SU-DHL-6 (cell line): ENCODE measurements around the gene RNF157.

Experiments used
- H2AFZ ChIP-seq: fragments of 200-600 bp; sonication (generic); 2 replicates; pipeline ENCODE4 v1.6.1; 2014; ENCODE audit warnings: low read depth, mild to moderate bottlenecking, moderate library complexity, mixed read lengths, antibody characterized with exemption, low read length; ENCODE audit not compliant: severe bottlenecking
- H3F3A ChIP-seq: fragments of 200-600 bp; shearing (Covaris generic); 2 replicates; pipeline ENCODE4 v1.6.0; 2016; ENCODE audit warnings: antibody characterized with exemption, mild to moderate bottlenecking; ENCODE audit not compliant: insufficient read depth
- H3K27ac ChIP-seq: fragments of 200-600 bp; sonication (generic); 2 replicates; pipeline ENCODE4 v1.5.1; 2016; ENCODE audit warnings: low read depth, mild to moderate bottlenecking, low read length, moderate library complexity, mixed read lengths
- H3K27me3 ChIP-seq: fragments of 200-600 bp; sonication (generic), shearing (Covaris generic); 2 replicates; pipeline ENCODE4 v1.6.0; 2014; ENCODE audit warnings: mild to moderate bottlenecking, low read length
- H3K36me3 ChIP-seq: fragments of 200-600 bp; sonication (generic); 2 replicates; pipeline ENCODE4 v1.6.1; 2014; ENCODE audit warnings: mild to moderate bottlenecking, low read length, mixed read lengths
- H3K4me2 ChIP-seq: fragments of 300-600, 200-600 bp; shearing (Covaris generic), sonication (generic); 2 replicates; pipeline ENCODE4 v1.6.0; 2014; ENCODE audit warnings: low read length, low read depth, mild to moderate bottlenecking; ENCODE audit not compliant: poor library complexity, severe bottlenecking
- H3K4me3 ChIP-seq: fragments of 200-600 bp; sonication (generic); 2 replicates; pipeline ENCODE4 v1.5.1; 2014; ENCODE audit warnings: antibody characterized with exemption, low read length, mild to moderate bottlenecking, mixed read lengths; ENCODE audit not compliant: insufficient read depth, poor library complexity, severe bottlenecking
- H3K79me2 ChIP-seq: fragments of 200-600 bp; sonication (generic); 2 replicates; pipeline ENCODE4 v1.6.1; 2014; ENCODE audit warnings: mild to moderate bottlenecking, low read length, moderate library complexity; ENCODE audit not compliant: insufficient read depth
- H3K9ac ChIP-seq: fragments of 200-600 bp; sonication (generic); 2 replicates; pipeline ENCODE4 v1.7.0; 2014; ENCODE audit warnings: mild to moderate bottlenecking, low read length
- H3K9me2 ChIP-seq: fragments of 200-600 bp; sonication (generic); replicated peaks from 2 replicates; pipeline ENCODE4 v1.6.1; 2014; ENCODE audit warnings: low read length; ENCODE audit not compliant: insufficient read depth
- H3K9me3 ChIP-seq: fragments of 200-600 bp; sonication (generic); 2 replicates; pipeline ENCODE4 v1.6.1; 2014; ENCODE audit warnings: low read length, mixed read lengths; ENCODE audit not compliant: insufficient read depth
- H4K20me1 ChIP-seq: fragments of 200-600 bp; sonication (generic); 2 replicates; pipeline ENCODE4 v1.6.1; 2014; ENCODE audit warnings: low read depth, mild to moderate bottlenecking, antibody characterized with exemption, low read length, moderate library complexity, mixed read lengths
- EZH2phosphoT487 ChIP-seq: fragments of 200-600 bp; sonication (generic), shearing (Covaris generic); conservative IDR thresholded peaks from 2 replicates; pipeline ENCODE4 v1.6.1; 2018; ENCODE audit warnings: mild to moderate bottlenecking, antibody characterized with exemption, low read length, moderate library complexity, mixed read lengths
- TF ChIP-seq, protein P1 (sequence below): fragments of 200-600 bp; sonication (generic); IDR thresholded peaks from one replicate; pipeline ENCODE4 v1.5.1; 2017; ENCODE audit warnings: antibody characterized with exemption, mild to moderate bottlenecking, low read length, moderate library complexity; ENCODE audit not compliant: insufficient read depth, poor library complexity, severe bottlenecking

The RNF157 gene

DNA sequence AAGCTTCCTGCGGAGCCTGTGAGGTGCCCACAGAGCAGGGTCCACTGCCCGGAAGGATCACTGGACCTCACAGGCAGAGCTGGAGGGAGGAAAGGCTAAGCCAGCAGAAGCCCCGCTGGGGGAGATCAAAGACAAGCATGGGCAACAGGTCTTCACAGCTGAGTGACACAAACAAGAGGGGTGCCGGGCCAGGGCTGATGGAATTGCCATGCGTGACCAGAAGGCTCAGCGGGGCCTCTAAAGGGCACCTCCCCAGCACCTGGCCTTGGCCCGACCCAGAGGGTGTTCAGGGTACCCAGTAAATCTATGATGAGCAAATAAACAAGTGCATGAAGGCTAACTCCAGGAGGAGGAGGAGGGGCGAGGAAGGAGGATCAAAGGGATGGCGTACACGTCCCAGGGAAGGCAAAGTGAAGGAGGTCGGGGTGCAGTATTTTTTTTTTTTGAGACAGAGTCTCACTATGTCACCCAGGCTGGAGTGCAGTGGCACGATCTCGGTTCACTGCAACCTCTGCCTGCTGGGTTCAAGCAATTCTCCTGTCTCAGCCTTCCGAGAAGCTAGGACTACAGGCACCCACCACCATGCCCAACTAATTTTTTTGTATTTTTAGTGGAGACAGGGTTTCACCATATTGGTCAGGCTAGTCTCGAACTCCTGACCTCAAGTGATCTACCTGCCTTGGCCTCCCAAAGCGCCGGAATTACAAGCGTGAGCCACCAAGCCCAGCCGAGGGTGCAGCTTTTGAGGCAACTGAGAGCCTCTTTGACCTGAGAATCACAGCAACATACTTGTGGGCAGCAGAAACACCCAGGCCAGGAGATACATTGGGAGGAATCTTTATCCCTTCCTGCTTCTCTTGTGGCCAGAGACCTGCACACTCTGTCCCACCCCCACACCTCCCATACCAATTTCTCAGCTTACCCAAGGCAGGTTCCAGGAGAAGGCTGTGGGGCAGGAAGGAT lies 120.6 kb downstream of the RNF157 start:
- Histone ChIP-seq H3K4me2 (no peak overlapping the region), H3K9me3 (no peaks in the 10 kb centered on the region), H3K79me2 (no peaks in the 10 kb centered on the region), H3K9ac (no peak overlapping the region), H3F3A (no peaks in the 10 kb centered on the region), H3K36me3 (no peaks in the 10 kb centered on the region), H3K9me2 (no peaks in the 10 kb centered on the region), H3K27ac (no peak overlapping the region), H3K4me3 (no peak overlapping the region), H3K27me3 (no peaks in the 10 kb centered on the region), H2AFZ (no peak overlapping the region), H4K20me1 (no peaks in the 10 kb centered on the region)
- TF ChIP-seq, protein P1, sequence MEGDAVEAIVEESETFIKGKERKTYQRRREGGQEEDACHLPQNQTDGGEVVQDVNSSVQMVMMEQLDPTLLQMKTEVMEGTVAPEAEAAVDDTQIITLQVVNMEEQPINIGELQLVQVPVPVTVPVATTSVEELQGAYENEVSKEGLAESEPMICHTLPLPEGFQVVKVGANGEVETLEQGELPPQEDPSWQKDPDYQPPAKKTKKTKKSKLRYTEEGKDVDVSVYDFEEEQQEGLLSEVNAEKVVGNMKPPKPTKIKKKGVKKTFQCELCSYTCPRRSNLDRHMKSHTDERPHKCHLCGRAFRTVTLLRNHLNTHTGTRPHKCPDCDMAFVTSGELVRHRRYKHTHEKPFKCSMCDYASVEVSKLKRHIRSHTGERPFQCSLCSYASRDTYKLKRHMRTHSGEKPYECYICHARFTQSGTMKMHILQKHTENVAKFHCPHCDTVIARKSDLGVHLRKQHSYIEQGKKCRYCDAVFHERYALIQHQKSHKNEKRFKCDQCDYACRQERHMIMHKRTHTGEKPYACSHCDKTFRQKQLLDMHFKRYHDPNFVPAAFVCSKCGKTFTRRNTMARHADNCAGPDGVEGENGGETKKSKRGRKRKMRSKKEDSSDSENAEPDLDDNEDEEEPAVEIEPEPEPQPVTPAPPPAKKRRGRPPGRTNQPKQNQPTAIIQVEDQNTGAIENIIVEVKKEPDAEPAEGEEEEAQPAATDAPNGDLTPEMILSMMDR, result no peak

DNA sequence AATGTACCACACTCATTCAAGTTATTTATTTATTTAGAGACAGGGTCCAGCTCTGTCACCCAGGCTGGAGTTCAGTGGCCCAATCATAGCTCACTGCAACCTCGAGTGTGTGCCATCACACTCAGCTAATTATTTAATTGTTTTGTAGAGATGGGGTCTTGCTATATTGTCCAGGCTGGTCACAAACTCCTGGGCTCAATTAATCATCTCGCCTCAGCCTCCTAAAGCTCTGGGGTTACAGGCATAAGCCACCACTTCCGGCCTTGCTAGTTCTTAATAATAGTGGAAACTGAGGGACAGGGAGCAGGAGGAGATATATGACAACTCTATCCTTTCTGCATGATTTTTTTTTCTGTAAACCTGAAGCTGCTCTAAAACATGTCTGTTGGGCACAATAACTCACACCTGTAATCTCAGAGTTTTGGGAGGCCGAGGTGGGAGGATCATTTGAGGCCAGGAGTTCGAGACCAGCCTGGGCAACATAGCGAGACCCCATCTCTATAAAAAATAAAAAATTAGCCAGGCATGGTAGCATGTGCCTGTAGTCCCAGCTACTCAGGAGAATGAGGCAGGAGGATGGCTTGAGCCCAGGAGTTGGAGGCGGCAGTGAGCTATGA lies 125.0 kb downstream of the RNF157 start:
- Histone ChIP-seq H2AFZ (no peak overlapping the region), H3K27me3 (no peaks in the 10 kb centered on the region), H3K4me3 (no peak overlapping the region), H3K9me2 (no peaks in the 10 kb centered on the region), H3K27ac (no peak overlapping the region), H3K9me3 (no peaks in the 10 kb centered on the region), H3K4me2 (no peak overlapping the region), H3K36me3 (no peaks in the 10 kb centered on the region), H3K9ac (no peak overlapping the region), H3F3A (no peaks in the 10 kb centered on the region), H3K79me2 (no peaks in the 10 kb centered on the region), H4K20me1 (no peaks in the 10 kb centered on the region)
- no peak for TF ChIP-seq EZH2phosphoT487
- TF ChIP-seq, protein P1, result no peak

DNA sequence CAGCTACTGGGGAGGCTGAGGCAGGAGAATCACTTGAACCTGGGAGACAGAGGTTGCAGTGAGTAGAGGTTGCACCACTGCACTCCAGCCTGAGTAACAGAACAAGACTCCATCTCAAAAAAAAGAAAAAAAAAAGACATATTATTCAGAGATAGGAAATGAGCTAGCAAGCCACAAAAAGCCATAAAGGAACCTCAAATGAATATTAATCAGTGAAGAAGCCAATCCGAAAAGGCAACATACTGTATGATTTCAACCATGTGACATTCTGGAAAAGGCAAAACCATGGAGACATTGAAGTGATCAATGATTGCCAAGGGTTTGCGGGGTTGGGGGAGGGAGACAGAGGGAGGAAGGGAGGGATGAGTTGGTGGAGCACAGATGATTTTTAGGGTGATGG lies 128.3 kb downstream of the RNF157 start:
- Histone ChIP-seq H3K9me2 (no peaks in the 10 kb centered on the region), H3K4me2 (no peak overlapping the region), H3K4me3 (no peak overlapping the region), H3K9ac (no peak overlapping the region), H2AFZ (no peak overlapping the region), H3K9me3 (no peaks in the 10 kb centered on the region), H3K27me3 (no peaks in the 10 kb centered on the region), H3K27ac (no peak overlapping the region), H4K20me1 (no peaks in the 10 kb centered on the region), H3K36me3 (no peaks in the 10 kb centered on the region), H3K79me2 (no peaks in the 10 kb centered on the region), H3F3A (no peaks in the 10 kb centered on the region)
- TF ChIP-seq, protein P1, result no peak
- no peak for TF ChIP-seq EZH2phosphoT487
